OCI-M2 (cell line): ENCODE measurements around the gene C4orf50.
"Not testable (repeated sequence)": the region's sequence is repeated elsewhere in the genome, so short reads cannot be mapped to it uniquely, and the experiment has no call there.

Source experiments
- DNase-seq: peaks from one replicate; lab custom pipeline; 2025; ENCODE audit not compliant: unreplicated experiment; lab: John Stamatoyannopoulos, UW

C4orf50 gene

DNA sequence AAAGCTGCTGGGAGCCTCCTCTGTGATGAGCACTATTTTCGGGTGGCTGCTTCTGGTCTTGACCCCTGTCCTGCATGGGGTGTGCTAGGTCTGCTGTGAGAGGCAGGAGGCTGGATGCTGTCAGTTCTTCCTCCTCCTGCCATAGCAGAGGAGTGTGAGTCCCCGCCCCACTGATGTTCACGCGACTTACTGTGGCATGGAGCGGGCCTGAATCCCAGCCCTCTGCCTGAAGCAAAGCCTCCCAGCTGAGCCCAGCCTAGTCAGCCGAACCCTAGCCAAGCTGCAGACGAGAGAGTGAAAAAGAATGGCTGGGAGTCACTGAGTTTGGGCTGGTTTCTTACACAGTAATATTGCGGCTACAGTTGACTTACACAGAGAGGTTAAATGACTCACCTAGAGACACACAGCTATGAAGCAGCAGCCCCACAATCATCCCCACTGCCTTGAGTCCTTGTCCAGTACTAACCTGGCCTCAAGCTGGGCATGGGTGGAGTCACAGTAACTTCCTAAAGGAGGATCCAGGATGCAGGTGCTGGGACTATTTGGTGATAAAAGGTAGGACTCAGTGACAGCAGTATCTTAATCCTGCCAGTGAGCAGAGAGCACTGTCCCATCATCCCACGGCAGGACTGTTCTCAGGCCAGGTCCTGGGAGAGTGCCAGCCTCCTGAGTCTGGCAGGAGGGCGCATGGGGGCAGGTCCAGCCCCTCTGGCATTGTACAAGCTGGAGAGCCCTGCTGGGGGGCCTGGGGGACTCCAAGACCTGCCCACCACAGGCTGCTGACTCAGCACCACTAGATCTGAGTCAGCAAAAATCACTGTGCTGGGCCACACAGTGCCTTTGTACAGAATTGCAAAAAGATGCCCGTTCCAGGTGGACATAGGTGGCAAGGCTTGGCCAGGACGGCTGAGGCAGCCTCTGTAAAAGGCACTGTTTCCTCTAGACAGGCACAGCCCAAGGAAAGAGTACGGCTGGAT lies 65.0 kb downstream of the C4orf50 start:
- no peak for DNase-seq

DNA sequence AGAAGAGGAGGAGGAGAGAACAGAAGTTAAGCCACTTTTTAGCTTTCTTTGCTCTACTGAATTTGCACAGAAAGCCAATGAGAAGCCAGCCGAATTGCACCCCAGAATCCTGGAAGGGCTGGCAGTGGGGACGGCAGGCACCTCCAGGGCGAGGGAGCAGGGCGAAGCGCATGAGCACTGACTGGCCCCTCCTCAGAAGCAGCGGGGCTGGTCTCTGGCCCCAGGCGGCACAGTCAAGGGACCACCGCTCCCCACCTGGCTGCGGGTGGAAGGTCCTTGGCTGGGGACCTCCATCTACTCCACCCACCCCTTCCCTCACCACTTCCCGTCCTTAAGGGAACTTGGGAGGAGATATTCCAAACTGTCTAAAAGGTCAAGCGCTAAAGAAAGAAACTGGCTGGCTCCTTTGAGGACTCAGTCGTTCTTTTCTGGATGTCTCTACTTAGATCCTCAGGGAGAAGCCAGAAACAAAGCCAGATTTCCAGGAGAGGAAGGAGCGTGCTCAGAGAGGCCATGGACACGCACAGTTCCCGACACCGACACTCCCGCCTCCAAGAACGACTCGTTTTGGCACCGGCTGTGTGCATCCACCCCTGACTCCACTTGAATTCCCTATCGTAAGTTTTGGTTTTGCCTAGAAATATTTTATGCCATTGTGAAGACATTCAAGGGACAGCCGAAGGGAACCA lies 65.8 kb downstream of the C4orf50 start:
- DNase-seq, result no peak

DNA sequence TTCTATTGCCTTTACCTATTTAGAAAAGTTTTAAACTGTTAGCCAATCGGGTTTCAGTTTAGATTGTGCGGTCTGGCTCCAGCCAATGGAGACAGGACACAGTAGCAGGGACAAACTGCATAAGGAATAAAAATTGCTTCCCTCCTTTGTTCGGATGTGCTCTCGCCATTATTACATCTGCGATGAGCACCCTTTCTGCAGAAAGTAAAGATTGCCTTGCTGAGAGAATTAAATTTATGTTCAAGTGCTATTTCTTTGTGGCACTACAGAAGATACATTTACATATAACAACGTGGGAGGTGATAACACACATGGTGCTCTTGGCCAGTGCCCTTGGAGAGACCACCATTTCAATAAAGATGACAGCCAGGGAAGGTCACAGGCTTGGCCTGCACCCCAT lies 71.6 kb downstream of the C4orf50 start:
- not testable (repeated sequence) for DNase-seq

DNA sequence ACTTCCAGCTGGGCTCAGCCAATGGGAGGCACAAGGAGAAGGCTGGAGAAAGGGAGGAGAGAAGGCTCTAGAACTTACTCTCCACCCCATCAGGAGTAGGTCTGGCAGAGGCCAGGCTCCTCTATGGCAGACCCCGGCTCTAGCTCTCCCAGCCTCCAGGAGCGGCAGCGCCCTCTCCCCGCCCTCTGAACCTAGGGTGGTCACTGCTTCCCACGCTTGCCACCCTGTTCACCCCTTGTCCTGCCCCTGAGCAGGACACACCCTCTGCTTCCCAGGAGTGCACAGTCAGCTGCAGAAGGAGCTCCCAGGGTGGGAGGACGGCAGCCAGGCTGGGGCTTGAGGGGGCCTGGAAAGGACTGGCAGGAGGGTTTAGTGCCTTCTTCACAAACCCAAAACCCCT lies 72.3 kb downstream of the C4orf50 start:
- DNase-seq, result no peak

DNA sequence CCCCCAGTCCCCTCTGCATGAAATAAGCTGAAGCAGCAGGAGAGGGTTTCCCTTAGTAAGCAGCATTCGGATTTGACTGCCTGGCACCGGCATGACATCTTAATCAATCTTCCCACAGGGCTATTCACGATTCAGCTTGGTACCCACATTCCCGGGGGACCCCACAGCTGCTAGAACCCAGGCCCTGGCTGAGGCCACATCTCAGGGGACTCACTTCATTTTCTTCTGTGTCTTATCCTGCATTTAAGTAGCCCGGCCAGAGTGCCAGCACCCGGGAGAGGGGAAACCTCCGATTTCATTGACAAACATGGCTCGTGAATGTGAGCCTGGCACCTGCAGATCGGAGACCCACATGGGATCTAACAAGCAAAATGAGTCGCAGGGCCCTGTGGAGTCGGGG lies 73.1 kb downstream of the C4orf50 start:
- DNase-seq, result no peak

DNA sequence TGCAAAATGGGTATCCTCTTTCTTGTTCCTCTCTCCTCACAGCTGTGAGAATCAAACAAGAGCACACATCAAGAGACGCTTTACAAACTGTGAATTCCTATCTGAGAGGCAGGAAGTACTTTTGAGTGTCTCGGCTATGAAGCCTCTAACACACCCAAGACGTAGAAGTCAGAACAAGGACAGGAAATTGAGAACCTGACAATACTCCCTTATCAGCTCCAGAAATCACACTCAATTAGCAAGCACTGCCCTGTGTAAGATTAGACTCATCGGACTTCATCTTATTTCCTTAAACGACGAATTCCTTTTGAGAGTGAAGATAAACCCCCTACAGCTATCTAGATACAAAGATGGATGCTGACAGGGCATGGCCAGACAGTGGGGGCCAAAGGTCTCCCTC lies 74.7 kb downstream of the C4orf50 start:
- DNase-seq, result no peak

DNA sequence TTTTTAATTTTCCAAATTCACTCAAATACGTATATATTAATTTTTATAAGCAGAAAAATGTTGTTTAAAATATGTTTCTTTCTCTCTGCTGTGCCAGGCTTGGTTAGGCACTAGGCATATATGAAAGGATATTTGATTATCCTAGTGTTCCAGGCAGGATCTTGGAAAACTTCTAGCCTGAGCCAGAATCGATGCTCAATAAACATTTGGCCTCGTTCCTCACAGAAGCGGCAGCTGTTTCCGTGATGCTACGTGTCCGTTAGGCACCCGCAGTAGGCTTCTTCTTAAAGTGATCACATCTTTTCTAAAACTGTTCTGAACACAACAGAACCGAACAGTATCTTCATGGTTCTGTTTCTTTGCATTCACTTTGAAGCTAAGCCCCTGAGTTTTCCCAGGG lies 75.3 kb downstream of the C4orf50 start:
- DNase-seq, result no peak

DNA sequence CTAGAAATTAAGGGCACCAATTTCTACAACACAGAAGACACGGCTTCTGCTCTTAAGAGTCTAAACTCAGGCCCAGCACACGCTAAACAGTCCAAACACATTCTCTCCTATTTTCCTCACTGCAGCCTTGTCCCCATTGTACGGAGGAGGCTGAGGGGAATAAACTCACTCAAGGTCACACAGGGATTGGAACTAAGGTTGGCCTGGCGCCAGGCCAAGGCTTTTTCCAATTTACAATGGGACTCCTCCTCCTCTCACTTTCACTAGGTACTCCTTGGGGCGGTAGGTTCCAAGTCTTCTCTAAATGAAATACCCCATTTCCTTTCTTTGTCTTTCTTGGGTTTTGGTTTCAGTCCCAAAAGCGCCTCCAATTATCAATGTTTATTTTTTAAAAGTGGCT lies 76.6 kb downstream of the C4orf50 start:
- no peak for DNase-seq

DNA sequence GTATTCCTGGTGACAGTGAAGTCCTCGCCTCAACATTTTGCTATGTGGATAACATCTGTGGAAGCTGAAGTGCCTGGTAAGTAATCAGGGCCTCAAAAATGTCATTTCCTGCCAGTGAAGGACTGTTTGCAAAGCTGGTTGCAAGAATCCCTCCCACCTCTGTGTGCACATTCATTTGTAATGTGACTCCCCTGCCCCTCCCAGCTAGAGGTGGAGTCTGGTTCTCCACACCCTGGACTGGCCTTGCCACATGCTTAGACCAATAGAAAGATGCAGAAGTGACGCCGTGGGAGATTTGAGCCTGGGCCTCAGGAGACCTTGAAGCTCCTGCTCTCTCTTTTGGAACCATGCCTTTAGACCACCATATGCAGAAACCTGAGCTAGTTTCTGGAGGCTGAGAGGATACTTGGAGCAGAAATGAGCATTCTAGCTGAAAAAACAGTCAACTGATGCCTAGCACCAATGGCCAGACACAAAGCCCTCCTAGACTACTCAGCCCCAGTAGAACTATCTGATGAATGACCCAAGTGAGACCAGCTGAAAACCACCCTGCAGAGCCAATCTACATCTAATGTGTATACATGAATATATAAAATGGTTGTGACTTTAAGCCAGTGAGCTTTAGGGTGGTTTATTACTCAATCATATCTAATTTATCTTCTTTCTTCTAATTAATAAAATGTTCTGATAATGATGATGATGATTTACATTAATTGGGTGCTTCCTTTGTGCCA lies 77.6 kb downstream of the C4orf50 start:
- DNase-seq, result no peak

DNA sequence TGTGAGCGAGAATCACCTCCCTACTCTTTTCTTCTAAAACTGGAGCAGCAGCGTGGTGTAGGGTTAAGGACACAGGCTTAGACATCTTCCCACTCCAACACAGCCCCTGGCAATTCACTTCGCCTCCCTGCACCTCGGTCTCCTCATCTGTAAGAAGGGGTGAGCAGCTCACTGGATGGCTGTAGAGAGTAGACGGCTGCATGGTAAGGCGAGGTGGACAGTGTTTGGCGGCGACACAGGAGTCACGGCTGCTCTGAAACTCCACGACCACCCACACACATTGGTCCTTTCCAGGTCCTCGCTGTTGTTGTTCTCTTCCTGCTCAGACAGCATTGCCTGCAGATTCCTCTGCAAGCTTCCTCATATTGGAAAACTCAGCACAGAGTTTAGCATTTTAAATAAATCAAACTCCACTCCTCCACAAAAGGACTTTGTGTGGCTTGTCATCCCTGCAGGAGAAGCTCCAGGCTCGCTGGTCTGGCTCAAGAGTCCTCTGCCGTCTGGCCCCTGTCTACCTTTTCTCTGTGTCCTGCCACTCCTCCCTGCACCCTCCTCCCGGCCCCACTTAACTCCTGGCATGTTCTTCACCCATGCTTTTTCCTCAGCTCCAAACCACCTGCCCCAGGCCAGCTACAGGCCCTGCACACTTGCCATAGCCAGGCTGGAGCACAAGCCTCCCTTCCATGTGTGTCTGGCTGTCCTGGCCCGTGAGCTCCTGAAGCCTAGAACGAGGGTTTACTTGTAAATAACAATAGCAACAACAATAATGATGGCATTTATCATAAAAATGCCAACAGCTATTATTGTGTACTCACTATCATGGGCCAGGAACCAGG lies 84.0 kb downstream of the C4orf50 start:
- DNase-seq, result no peak

DNA sequence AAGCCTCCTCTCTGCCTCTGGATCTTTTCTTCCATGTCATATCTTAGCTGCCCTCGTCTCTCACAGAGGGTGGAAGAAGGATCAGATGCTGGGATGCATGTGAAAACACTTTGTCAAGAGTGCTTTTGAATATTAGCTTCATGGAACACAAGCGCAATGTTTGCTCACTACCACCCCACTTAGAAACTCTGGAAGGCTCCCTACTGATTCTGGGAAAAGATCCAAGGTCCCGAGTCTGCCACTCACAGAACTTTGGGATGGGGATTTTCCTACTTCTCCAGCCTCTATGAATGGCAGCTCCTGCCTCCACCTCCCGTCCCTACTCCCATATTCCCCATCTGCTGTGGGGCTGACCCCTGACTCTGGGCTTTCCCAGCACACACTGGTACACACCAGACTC lies 85.1 kb downstream of the C4orf50 start:
- DNase-seq, result no peak

DNA sequence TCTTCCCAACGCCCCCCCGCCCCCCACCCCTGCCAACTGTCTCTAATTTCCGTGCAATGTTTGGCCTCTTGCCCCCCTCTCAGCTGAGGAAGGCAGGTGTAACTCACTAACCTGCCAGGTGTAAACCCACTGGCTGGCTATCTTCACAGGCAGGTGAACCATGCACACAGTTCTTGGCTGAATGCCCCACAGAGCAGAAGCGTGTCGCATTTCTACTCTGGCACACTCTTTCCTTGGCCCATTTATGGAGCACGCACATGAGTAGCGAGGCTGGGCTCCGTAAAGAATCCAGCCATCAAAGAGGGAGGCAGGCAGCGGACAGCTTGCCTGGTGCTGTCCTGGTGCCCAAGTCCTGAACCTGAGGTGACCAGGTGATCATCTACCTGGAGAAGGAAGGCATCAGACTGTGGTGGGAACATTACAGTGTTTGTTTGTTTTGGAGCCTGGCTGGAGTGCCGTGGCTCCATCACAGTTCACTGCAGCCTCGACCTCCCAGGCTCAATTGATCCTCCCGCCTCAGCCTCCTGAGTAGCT lies 86.1 kb downstream of the C4orf50 start:
- no peak for DNase-seq

DNA sequence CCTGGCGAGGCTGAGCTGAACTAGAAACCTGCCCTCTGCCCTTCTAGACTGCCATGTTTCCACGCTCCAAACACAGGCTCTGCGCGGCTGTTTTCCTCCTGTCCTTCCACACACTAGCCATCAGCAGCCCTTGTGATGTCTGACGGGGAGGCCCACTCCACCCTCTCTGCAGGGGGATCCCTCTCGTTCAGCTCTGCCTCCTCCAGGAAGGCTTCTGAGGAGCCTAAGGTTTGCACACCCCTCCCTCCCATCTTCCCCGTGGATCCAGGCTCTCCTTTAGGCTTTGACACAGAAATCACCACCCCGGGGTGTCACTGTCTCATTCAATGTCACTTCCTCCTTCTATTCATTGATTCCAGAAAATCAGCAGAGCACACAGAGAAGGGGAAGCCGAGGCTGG lies 86.7 kb downstream of the C4orf50 start:
- DNase-seq, result no peak

DNA sequence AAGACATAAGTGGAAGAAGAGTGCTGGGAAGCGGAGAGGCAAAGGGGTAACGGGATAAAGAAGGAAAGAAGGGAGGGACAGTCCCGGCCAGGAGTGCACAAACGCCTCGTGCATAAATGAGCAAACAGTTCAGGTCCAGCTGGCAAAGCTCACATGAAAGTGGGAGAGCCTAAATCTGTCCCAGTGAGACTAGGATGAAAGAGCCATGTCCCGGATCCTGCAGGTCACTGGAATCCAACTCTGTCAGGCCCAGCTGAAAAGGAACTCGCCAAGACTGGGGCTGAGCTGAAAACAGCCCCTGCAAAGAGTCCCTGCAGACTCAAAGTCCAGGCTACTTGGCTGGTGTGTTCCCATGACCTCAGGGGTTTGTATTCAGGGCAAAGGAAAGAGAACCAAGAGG lies 87.4 kb downstream of the C4orf50 start:
- DNase-seq, result no peak

DNA sequence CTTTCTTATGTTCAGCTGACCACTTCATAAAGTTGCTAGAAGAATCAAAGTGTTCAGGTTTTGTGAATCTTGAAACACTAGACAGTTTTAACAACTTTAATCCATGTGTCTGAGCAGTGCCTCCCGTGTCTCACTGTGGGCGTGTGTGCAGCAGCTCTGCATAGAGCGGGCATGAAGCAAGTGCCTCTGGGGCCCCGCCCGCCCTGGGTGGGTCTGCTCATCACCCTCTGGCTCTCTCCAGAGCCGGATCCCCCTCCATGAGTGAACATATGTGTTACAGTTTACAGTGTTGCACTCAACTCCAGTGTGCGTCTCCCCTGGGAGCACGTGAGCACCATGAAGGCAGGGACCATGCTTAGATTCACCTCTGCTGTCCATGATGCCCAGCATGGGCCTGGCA lies 87.8 kb downstream of the C4orf50 start:
- DNase-seq, result no peak

DNA sequence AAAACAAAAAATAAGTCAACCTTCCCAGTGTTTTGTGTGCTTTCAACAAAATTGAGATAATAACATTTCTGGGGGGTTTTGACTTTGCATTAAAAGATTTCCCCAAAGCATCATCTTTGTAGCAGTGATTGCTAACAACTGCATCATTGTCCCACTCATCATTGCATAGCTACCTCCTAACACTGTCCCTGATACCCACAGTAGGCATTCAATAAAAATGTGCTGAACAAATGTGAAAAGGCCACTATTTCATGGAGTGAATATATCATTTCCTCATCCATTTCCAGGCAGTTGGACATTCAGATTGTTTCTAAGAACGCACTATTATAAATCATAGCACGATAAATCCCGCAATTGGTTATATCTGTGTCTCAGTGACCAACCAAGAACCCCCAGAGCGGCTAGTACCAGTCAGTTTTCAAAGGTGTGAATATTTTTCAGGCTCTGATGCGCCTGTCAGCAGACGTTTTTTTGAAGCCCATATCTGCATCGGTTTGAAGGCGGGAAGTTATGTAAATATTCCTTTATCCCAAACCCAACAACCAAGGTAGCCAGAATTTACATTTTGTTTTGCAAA lies 89.3 kb downstream of the C4orf50 start:
- no peak for DNase-seq

DNA sequence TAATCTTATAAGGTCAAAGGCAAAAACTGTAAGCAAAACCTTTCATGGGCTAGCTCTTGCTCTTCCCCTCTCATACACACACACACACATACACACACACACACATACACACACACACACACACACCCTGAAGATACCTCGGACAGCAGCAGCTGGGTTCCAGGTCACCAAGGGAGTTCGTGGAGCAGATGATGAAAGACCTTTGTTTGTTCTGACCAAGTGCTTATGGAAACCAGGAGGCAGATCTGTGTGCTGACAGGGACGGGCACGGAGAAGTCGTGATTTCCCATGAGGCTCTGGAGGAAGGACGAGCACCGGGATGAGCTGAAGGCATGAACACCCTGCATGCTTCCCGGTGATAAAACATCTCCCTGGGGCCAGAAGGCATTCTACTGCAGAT lies 90.0 kb downstream of the C4orf50 start:
- no peak for DNase-seq

DNA sequence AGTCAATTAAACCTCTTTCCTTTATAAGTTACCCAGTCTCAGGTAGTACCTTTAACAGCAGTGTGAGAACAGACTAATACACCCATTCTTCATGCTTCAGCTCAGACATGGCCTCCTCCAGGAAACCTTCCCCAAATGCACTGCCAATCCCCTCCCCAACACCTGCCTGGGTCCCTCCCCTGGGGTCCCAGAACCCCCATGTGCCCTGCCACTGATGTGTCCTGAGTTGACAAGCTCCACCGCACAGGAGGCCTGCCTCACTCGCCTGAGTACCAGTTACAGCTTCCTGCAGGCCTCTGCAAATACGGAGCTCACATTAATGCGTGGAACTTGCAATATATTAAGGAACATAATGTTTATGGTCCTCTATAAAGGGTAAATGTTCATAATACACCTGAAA lies 90.5 kb downstream of the C4orf50 start:
- no peak for DNase-seq

DNA sequence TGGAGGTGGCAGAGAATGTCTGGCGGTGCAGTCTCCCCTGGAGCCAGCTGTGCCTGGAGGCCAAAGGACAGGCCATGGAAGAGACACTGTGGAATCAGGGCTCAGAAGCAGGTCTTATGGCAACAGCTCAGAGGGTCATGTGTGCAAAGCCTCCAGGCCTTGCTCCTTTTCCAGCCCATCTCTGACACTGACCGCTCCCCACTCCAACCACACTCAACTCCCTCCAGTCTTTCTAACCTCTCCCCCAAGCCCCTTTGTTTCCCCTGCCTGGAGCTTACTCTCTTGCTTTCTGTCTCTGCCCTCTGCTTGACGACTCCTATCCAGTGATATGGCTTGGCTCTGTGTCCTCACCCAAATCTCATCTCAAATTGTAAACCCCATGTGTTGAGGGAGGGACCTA lies 91.1 kb downstream of the C4orf50 start:
- no peak for DNase-seq

DNA sequence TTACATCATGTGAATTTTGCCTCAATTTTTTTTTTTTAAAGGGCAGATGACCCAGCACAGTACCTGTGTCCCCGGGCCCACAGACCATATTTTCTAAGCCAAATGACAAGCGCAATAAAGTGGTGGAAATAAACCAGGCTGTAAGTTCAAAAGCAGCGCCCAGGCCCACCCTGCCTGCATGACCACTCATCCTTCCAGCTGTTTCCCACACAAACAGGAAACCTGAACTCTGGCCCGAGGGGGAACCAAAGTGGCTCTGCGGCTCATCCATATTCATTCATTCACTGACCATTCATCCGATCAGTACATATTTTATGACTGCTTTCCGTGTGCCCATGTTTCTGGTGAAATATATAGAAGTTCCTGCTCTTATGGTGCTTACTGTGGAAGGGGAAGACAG lies 91.6 kb downstream of the C4orf50 start:
- no peak for DNase-seq
